Measurements from ENCODE around the gene GPR17.

GPR17 gene

DNA sequence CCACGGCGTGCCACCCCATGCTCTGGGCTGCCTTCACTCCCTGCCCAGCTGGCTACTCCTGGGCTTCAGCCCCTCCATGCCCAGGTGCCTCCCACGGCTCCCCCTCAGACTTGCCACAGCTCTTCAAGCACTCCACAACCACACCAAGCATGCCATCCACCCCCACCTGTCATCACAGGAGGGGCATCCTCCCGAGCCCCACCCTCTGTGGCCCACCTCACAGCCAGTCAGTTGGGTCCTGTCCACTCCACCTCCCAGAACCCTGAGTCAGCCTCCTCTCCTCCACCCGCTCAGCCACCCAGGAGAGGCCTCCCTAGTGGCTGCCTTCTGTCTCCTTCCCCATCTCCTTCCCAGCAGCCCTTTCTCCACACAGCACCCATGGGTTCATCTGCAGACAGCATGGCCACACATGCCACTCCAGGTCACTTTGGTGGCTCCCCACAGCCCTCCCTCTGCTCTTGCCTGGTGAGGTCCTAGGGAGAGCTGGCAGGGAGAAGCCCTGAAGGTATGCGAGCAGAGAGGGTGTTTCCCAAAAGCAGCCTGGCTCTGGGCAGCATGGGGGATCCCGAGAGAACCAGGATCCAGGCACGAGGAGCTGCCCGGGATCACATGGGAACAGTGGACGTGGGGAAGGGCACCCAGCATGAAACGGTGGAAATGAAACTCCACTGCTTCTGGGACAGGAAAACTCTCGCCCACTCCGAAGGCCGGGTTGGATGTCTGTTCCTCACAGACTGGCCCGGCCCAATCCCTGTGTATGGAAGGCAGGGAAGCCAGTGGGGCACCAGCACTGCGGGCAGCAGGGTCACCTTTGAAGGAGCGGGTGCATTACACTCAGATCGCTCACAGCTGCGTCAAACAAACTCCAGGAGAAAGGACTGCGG lies 26.6 kb downstream of the GPR17 start:
- no peak for DNase-seq

DNA sequence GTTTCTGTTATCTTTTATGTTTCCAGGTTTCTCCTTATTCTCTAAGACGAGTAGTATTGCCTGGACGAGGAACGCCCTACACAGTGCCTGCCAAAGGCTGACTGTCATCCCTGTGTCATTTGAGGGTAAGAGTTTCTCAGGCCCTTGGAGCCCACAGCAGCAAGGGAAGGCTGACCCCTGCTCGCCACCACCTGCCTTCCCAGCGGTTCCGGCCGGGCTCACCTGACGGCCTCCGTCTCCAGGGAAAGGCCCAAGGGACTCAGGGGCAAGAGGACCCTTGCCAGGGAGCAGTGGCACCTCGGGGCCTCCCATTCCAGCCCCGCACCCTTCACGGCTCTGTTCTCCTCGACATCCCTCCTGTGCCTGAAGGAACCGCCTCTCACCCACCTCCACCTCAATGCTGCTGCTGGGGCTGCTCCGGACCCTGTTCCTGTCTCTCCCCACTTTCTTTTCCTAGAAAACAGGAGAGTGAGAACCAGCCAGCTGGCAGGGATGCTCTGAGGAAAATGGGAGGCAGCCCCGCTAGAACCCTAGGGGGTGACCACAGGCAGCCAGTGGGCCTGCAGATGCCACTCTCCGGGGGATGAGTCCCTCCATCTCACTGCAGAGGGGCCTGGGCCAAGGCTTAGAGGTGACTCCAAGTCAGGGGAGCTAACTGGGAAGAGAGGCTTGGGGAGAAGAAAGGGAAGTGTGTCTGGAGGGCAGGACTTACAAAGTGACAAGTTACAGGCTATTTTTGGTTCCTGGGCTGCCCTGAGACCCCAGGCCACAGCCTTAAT lies 27.5 kb downstream of the GPR17 start:
- no peak for DNase-seq

DNA sequence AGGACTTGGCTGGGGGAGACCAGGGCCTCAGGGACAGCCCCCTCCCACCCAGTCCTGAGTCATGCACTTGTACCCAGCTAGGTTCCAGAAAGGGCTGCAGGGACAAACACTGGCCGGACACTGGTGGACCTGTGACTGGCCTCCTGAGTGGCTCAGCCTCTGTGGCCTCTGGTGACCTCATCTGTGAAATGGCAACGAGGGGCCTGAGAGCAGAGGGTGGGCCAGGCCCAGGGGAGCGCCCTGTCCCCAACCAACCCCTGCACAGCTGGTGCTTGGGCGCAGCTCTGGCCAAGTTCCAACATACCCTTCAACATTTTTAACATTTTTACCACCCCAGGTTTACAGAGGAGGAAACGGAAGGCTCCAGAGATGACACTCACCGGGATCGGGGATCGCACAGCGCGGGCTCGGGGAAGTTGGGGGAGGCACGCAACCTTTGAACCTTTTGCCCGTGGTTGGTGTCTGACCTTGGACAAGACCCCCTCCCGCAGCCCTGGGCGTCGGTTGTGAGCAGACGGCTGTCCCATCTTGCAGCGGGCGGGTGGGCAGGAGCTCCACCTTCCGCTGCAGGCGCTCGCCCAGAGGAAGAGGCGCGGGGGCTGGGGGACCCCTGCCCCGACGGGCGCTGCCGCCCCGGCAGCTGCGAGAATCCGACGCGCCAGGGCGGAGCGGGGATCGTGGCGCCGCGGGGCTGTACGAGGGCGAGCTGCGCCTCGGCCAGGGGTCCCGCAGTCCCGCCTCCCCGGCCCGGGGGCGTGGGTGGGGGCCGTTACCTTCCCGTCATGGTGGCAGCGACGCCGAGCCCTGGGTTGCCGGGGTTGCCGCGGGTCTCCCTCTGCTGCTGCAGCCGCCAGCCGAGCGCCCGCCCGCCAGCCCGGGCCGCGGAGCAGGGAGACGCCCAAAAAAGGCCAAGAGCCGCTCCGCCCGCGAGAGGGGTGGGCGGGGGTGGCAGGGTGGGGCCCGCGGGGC lies 28.6 kb downstream of the GPR17 start:
- no peak for DNase-seq

DNA sequence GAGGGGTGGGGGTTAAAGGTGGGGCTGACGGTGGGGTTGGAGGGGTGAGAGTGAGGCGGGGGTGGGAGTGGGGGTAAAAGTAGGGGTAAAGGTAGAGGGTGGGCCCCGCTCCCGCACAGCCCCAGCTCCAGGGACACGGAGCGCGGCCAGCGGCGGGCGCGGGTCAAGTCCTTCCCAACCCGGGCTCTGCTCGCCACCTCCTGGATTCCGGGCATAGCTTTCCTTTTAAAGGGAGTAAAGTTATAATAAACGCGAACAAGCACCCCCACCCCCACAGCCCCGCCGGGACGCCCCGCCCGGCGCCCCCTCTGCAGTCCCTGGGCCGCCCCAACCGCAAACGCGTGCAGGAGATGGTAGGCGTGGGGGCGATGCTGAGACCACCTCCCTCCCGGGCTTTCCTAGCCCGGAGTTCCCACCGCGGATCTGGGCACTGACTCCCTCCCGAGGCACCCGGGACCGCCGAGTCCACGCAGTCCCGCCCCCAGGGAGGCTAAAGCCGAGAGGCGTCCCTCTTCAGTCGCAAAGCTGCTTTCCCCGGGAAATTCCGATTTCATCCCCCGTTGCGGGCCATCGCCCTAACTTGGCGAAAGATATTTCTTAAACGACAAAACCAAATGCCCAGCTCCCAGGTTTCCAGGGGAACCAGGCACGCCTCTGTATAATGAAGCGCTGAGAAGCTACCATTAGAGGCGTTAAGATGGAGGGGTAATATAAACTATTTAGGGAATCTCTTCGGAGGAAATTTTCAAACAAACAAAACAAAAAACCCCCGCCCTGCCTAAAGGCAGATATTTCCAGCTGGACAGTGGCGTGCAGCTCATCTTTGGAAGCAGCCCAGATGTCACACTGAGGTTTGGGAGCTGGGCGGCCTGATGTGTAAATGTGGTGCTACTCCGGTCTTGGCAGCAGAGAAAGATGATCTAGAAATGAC lies 29.6 kb downstream of the GPR17 start, which contains the start of gene LIMS2:
Gene LIMS2 (minus strand): TSS at position 200 of the 931 bp plus-strand sequence. CDS start 506 bp downstream, outside the sequence.
- DNase-seq: no peak

DNA sequence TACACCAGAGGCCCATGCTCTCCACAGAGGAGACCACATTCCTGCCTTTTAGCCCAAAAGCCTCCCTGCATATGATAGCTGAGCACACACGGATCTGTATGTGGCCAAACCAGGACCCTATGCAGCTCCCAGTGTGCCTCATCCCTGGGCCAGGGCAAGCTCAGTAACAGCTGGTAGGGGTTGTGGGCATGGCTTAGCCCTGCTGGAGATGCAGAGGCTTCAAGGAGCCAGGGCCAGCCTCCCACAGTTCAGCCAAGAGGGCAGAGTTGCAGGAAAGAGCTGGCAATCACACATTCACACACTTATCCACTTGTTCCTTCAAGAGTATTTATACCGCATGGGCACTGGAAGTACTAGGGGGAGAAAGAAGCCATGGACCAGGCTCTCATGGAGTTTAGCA lies 31.0 kb downstream of the GPR17 start:
- DNase-seq: no peak

DNA sequence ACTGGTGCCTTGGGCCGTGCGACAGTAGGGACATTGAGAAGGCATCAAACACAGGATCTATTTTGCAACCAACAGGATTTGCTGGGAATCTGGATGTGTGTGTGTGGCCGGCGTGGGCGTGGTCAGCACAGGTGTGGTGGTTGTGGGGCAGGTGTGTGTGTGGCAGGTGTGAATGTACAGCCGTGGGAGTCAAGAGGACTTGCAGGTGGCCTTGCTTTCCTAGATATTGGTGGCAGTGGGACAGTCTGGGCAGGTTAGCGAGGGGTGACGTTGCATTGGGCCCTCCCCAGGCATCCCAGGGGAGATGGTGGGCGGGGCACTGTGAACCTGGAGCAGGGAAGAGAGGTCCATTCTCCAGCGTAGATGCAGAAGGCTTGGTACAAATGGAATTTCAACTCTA lies 32.6 kb downstream of the GPR17 start:
- peak; percentile 28 for DNase-seq

DNA sequence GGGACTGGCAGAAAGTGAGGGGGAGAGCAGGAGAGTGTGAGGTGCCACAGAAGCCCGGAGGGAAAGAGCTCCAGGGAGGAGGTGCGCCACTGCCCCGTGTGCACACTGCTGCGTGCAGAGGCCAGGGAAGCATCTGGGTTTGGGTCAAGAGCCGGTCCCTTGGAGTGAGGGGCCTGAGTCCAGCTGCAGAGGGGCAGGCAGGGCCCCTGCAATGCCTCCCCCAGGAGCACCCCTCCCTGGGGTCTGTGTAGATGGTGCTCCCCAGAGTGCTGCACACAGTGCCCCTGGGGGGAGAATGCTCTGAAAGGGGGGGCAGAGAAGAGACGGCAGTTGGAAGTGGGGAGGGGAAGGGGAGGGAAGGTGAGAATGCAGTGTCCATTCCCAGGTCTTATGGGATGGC lies 33.0 kb downstream of the GPR17 start:
- peak; percentile 10 for DNase-seq

DNA sequence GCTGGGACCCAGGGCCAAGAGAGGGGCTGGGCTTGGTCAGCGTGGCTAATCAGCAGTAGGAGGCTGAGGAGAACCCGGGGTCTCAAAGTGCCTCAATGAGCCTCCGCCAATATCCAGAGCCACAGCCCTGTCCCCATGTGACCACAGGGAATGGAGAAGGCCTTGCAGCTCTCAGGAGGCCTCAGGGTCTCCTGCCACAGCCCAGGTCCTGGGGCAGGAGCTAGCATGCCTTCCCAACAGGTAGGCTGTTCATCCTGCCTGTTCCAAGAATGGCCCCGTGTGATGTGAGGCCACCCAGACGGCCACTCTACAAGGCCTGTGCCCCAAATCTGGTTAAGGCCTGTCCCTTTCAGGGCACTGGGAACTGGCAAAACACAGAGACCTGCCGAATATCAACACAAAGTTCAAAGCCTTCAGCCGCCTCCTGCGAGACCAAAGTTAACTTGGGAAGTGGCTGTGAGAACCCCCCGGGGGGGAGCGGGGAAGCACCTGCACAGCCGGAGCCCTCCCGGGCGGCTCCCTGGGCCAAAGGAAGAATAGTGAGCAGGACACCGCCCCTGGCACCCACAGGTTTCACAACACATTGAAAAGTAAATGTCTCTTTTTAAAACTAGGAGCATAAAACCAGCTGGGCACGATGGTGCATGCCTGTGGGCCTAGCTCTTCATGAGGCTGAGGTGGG lies 33.9 kb downstream of the GPR17 start:
- no peak for DNase-seq

DNA sequence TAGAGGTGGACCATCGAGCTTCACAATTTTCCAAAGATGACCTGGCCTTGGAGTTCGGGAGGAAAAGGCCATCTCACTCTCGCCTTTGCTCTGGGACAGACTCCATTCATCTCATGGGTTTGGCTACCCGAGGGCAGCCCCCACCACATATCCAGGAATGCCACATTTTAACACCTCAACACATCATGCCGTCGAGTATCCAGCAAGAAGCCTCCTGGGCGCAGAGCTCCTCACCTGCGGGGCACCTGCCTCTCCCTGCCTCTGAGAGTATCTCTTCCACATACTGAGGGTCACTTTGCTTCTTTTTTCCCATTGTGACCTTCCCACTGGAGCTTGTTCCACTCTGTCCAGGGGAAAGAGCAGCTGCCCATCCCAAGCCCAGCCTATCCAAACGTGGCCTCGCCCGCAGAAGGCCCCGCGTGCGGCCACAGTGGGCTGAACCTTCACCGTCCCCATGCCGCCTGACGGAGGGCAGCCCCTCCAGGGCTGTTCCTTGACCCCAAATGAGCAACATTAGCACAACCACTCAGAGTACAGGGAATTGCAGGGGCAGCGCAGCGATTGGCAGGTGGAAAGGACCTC lies 34.8 kb downstream of the GPR17 start:
- no peak for DNase-seq

DNA sequence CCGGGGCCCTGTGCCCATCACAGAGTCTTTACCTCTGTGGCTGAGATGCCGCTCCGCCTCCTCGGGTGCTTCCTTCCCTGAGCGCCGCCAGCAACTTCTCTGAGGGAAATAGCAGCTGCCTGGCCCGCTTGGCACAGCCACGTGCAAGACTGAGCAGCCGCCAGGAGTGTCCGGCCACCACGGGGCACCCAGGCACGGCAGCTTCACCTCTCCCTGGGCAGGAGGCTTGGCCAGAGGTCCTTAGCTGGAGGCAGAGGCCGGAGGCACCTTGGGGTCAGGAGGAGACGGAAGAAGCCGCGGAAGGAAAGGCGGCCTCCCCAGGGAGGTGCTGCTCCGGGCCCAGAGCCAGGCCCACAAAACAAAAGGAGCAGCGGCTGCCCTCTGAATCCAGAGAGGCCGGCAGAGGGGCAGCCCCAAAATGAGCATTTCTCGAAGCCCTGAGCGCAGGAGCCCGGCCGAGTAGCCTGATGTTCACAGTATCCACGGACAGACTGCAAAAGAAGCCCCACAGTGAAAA lies 35.4 kb downstream of the GPR17 start:
- no peak for DNase-seq

DNA sequence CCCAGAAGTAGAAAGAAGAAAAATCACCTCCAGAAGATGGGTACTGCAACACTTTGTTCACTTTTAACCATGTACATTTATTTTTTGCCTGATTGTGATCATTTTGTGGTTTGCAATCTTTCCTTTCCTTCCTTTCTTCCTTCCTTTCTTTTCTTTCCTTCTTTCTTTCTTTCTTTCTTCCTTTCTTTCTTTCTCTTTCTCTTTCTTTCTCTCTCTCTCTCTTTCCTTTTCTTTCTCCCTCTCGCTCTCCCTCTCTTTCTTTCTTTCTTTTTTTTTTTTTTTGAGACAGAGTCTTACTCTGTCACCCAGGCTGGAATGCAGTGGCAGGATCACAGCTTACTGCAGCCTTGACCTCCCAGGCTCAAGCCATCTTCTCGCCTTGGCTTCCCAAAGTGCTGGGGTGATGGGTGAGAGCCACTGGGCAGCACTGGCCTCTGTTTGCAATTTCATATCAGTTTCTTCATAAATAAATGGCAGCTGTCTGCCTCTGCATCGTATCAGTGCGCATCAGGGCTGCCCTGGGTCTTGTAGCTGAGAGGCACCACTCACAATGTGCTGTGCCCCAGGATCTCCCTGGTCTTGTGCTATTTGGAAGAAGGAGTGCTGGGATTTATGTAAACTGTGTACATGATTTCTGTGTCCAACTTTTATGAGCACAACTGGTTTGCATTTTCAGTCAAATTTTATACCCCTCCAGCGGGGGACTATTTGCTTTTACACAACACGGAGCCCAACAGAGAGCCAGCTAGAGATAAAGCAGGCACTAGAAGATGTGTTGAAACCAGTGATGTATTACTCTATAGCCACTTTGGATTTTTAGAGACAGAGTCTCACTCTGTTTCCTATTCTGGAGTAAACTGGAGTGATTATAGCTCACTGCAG lies 36.3 kb downstream of the GPR17 start:
- no peak for DNase-seq

DNA sequence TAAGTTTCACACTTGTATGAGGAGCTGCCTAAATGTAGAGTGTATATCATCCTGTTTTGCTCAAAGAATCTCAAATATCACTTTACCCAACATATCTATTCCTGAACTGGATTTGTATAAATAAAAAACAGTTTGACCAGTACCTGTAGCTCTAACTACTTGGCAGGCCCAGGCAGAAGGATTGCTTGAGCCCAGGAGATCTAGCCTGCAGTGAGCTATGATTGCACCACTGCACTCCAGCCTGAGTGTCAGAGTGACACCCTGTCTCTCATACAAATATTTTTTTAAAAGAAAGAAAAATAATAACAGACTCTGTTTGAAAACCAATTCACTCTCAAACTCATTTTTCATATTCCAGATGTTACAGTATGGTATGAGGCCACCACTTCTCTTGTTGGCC lies 37.1 kb downstream of the GPR17 start:
- no peak for DNase-seq

DNA sequence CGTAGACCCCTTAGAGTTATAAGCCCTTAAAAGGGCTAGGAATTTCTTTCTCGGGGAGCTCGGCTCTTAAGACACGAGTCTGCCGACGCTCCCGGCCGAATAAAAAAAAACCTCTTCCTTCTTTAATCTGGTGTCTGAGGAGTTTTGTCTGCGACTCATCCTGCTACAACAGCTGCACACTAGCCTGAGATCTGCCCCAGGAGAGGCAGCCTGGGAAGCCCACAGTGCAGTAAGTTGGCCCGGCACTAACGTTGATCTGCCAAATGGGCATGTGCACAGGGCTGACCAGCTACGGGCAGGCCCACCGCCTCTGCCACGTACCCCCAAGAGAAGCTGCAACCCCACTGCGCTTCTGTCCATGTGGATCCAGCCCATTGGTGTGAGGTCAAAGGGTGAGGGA lies 37.8 kb downstream of the GPR17 start:
- DNase-seq: no peak

DNA sequence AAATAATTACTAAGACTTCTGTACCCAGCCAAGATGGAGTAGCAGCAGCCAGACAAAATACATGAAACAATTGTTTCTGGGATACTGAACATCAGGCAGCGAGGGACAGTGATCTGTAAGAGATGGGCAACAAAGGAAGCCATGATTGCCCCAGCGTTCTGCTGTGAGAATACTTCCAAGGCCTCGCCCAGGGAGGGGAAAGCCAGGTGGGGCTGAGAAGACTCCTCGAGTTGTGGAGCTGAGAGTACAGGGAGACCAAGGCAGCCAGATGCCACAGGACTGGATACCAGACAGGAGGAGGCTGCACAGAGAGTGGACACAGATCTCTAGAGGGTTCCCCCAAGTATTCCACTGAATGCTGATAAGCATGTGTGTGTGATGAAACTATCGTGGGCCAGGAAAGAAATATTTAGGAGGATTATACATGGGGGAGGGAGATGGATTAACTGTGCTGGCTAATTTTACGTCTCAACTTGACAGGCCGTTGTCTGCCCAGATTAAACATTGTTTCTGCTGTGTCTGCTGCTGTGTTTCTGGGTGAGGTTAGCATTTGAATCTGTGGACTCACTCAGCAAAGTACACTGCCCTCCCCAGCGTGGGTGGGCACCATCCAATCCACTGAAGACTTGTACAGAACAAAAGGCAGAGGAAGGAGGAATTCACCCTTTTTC lies 39.6 kb downstream of the GPR17 start:
- DNase-seq: no peak

DNA sequence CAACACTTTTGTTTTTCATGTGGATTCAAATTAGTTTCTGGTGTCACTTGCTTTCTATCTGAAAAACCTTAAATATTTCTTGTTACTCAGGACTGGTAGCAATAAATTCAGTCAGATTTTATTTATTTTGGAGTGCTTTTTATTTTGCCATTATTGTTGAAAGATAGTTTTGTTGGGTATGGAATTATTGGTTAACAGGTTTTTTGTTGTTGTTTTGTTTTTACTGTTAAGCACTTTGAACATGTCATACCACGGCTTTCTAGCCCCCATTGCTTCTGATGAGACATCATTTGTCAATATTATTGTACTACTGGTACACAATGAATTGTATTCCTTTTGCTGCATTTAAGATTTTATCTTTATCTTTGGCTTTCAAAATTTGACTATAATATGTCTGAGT lies 42.5 kb downstream of the GPR17 start:
- no peak for DNase-seq

DNA sequence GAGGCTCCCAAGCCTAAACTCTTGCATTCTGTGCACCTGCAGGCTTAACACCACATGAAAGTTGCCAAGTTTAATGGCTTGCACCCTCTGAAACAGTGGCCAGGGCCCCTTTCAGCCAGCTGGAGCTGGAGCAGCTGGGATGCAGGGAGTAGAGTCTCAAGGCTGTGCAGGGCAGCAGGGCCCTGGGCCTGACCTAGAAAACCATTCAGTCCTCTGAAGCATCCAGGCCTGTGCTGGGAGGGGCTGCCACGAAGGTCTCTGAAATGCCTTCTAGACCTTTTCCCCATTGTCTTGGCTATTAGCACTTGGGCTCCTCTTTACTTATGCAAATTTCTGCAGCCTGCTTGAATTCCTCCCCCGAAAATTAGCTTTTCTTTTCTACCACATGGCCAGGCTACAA lies 44.7 kb downstream of the GPR17 start:
- no peak for DNase-seq

DNA sequence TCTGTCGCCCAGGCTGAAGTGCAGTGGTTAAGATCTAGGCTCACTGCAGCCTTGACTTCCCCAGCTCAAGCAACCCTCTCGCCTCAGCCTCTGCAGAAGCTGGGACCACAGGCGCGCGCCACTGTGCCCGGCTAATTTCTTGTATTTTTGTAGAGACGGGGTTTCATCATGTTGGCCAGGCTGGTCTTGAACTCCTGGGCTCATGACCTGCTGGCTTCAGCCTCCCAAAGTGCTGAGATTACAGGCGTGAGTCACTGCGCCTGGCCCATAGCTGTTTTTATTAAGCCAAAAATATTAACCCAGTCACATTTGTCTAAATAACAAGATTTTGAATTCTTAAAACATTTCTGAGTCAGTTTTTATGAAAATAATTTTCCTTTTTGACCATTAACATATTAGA lies 49.0 kb downstream of the GPR17 start:
- DNase-seq: no peak

Measured in left hindlimb (tissue), 1 donor.